Endothelial cell of umbilical vein (primary cell): ENCODE results near the gene MGAT5B. TPM values are rescaled to one million over a fixed set of nuclear protein-coding genes. Genes with fewer than 3 reads are reported as not detected.

ENCODE experiments used
- BruUV-seq: library from RNA; stranded (reverse); fragments of 400-500 nt; replicated peaks from 2 replicates; lab custom pipeline; 2021; lab: Mats Ljungman, UMichigan
- CTCF ChIA-PET: fragments of 300-600, 350-600 bp; sonication (Branson Sonifier 250); formaldehyde crosslinking; loops from one replicate; lab custom pipeline; 2021; ENCODE audit warnings: antibody characterized with exemption, inconsistent platforms; lab: Charles Lee
- POLR2A ChIA-PET: fragments of 300-600, 350-600 bp; sonication (Branson Sonifier 250); formaldehyde crosslinking; loops from one replicate; lab custom pipeline; 2021; ENCODE audit warnings: antibody characterized with exemption, inconsistent platforms; lab: Charles Lee
- DNase-seq: peaks from one replicate; pipeline ENCODE4 v3.0.0-alpha.2; 2011; ENCODE audit warnings: low read depth, low spot score
- FAIRE-seq: peaks from 2 replicates; lab custom pipeline; 2011; peaks lifted over from hg19 to GRCh38; lab: Jason Lieb, UNC
- H2AFZ ChIP-seq: 2 replicates; pipeline ENCODE4 v1.6.0; 2012; ENCODE audit warnings: low read depth, low read length, control low read depth, inconsistent platforms
- H3K27ac ChIP-seq: 2 replicates; pipeline ENCODE4 v1.5.1; 2011; ENCODE audit warnings: low read depth, mild to moderate bottlenecking, control low read depth, low read length, moderate library complexity; ENCODE audit not compliant: insufficient read depth
- H3K27me3 ChIP-seq, 2 experiments: 2 replicates each; pipeline versions ENCODE4 v1.6.0 to v1.6.1; 2011; ENCODE audit warnings: low read length in 2 of 2, mixed read lengths in 1 of 2; ENCODE audit not compliant: control insufficient read depth in 2 of 2, insufficient read depth in 2 of 2
- H3K36me3 ChIP-seq, 2 experiments: 2 replicates in 1 of 2; 3 replicates in 1 of 2; pipeline ENCODE4 v1.5.1; 2011; ENCODE audit warnings: low read length in 2 of 2, mild to moderate bottlenecking in 1 of 2, moderate library complexity in 1 of 2; ENCODE audit not compliant: control insufficient read depth in 2 of 2, insufficient read depth in 2 of 2; ENCODE audit errors: extremely low read depth in 1 of 2
- H3K4me1 ChIP-seq: 3 replicates; pipeline ENCODE4 v1.5.1; 2011; ENCODE audit warnings: mild to moderate bottlenecking, low read length; ENCODE audit not compliant: control insufficient read depth, insufficient read depth; ENCODE audit errors: extremely low read depth
- H3K4me2 ChIP-seq: 2 replicates; pipeline ENCODE4 v1.6.1; 2011; ENCODE audit warnings: low read length, control low read depth, mixed read lengths; ENCODE audit not compliant: insufficient read depth
- H3K4me3 ChIP-seq, 3 experiments: fragments of 200-600 bp in 1 of 3; sonication (generic), shearing (Covaris generic) in 1 of 3; replicated peaks in 1 of 3; 2 replicates each; pipeline ENCODE4 v1.5.1; 2011 to 2016; ENCODE audit warnings: control low read depth in 3 of 3, low read length in 3 of 3, mild to moderate bottlenecking in 2 of 3, inconsistent platforms in 1 of 3, low read depth in 1 of 3, moderate library complexity in 1 of 3; ENCODE audit not compliant: insufficient read depth in 1 of 3
- H3K79me2 ChIP-seq: 2 replicates; pipeline ENCODE4 v1.6.0; 2012; ENCODE audit warnings: low read length, inconsistent platforms; ENCODE audit not compliant: control insufficient read depth, insufficient read depth
- H3K9ac ChIP-seq: replicated peaks from 2 replicates; pipeline ENCODE3; 2011; ENCODE audit warnings: low read length, control low read depth; ENCODE audit not compliant: insufficient read depth; ENCODE audit errors: extremely low read depth
- H3K9me1 ChIP-seq: replicated peaks from 3 replicates; pipeline ENCODE4 v1.6.0; 2011; ENCODE audit warnings: mild to moderate bottlenecking, low read length; ENCODE audit not compliant: control insufficient read depth, insufficient read depth; ENCODE audit errors: extremely low read depth
- H3K9me3 ChIP-seq: replicated peaks from 2 replicates; pipeline ENCODE4 v1.5.1; 2012; ENCODE audit warnings: low read length, inconsistent platforms; ENCODE audit not compliant: control insufficient read depth, insufficient read depth
- H4K20me1 ChIP-seq: replicated peaks from 2 replicates; pipeline ENCODE3; 2011; ENCODE audit warnings: mild to moderate bottlenecking, low read length; ENCODE audit not compliant: control insufficient read depth, insufficient read depth; ENCODE audit errors: extremely low read depth
- CTCF ChIP-seq, 2 donors: IDR thresholded peaks; 1 replicate in 1 of 2; 2 replicates in 1 of 2; pipeline ENCODE4 v1.5.1; 2011; ENCODE audit warnings: low read length in 2 of 2, mild to moderate bottlenecking in 2 of 2, moderate library complexity in 2 of 2, control low read depth in 1 of 2, inconsistent platforms in 1 of 2, low read depth in 1 of 2; ENCODE audit not compliant: insufficient read depth in 1 of 2; ENCODE audit errors: extremely low read depth in 1 of 2
- EZH2 ChIP-seq: IDR thresholded peaks from 2 replicates; pipeline ENCODE4 v1.6.1; 2012; ENCODE audit warnings: borderline replicate concordance, low read depth, mild to moderate bottlenecking, moderate library complexity, low read length, inconsistent platforms; ENCODE audit not compliant: severe bottlenecking
- FOS ChIP-seq: IDR thresholded peaks from 2 replicates; pipeline ENCODE4 v1.6.1; 2011; ENCODE audit warnings: mild to moderate bottlenecking, low read length, moderate library complexity, borderline replicate concordance; ENCODE audit not compliant: insufficient read depth
- GATA2 ChIP-seq: IDR thresholded peaks from 2 replicates; pipeline ENCODE4 v1.7.0; 2011; ENCODE audit warnings: low read depth, mild to moderate bottlenecking, moderate library complexity, mixed read lengths, low read length; ENCODE audit not compliant: insufficient read length, insufficient read depth
- JUN ChIP-seq: IDR thresholded peaks from 2 replicates; pipeline ENCODE4 v1.6.1; 2011; ENCODE audit warnings: borderline replicate concordance, low read depth; ENCODE audit not compliant: insufficient read length, insufficient read depth
- MYC ChIP-seq: IDR thresholded peaks from one replicate; pipeline ENCODE4 v1.6.1; 2011; ENCODE audit warnings: mild to moderate bottlenecking, low read depth, low read length
- POLR2A ChIP-seq: IDR thresholded peaks from 2 replicates; pipeline ENCODE4 v1.6.1; 2012; ENCODE audit warnings: low read depth, mild to moderate bottlenecking, control low read depth, low read length
- POLR2AphosphoS5 ChIP-seq: IDR thresholded peaks from 2 replicates; pipeline ENCODE4 v1.6.1; 2012; ENCODE audit warnings: low read depth, mild to moderate bottlenecking, control low read depth, low read length, moderate library complexity; ENCODE audit not compliant: insufficient read depth
- dilution Hi-C: fragments of 300-500 bp; cut with MboI; formaldehyde crosslinking; loops from one replicate; pipeline ENCODE4 v1.15.0; 2019; ENCODE audit warnings: low sequenced_read_pairs; ENCODE audit not compliant: extremely low pct_ligation_motif_present
- intact Hi-C: fragments of 100-400 bp; cut with micrococcal nuclease; formaldehyde crosslinking; loops from one replicate; pipeline ENCODE4 v1.10.0; 2022
- polyA plus RNA-seq, 4 experiments: library from polyadenylated mRNA; depleted of rRNA in 3 of 4; stranded (reverse) in 3 of 4; unstranded in 1 of 4; fragments of >200 nt; gene quantifications; 2 replicates each; pipeline versions ENCODE4 v1.2.1 to v1.2.3, GENCODE V29; 2011 to 2012; ENCODE audit warnings: missing spikeins in 1 of 4
- total RNA-seq: library from RNA; stranded (reverse); gene quantifications from 2 replicates; pipeline ENCODE4 v1.2.3, GENCODE V29; 2021

Gene MGAT5B
- total and polyA plus RNA-seq, 2 donors (not counting 3 experiments of a cell fraction or from before 2014, with no cell fraction given) = 1.7 to 2.1 TPM

- dilution Hi-C loops (no loop called here), intact Hi-C loops (no loop called here)
- no peak for FAIRE-seq
- H3K79me2 ChIP-seq = no peaks in the 10 kb centered on the region
- H2AFZ ChIP-seq = no peak overlapping the region
- no peaks in the 10 kb centered on the region for H3K9me3 ChIP-seq
- H3K27ac ChIP-seq = no peak overlapping the region
- TF ChIP-seq GATA2 (no peak), MYC (no peak), JUN (no peak), FOS (no peak), EZH2 (no peak), POLR2AphosphoS5 (no peak), POLR2A (no peak)
- no peaks in the 10 kb centered on the region for H4K20me1 ChIP-seq
- H3K9me1 ChIP-seq = no peaks in the 10 kb centered on the region
- H3K4me3 ChIP-seq = no peak overlapping the region
- DNase-seq = no peak
- BruUV-seq = no TSS peak
- ChIA-PET CTCF (interaction anchor here (1.3 kb wide), 1 partner anchor 140 kb away, joined by 3 read pairs; no protein-coding TSS in a partner anchor), POLR2A (no interaction called here)
- no peak overlapping the region for H3K4me2 ChIP-seq
- H3K4me1 ChIP-seq = no peaks in the 10 kb centered on the region
- no peaks in the 10 kb centered on the region for H3K27me3 ChIP-seq
- H3K36me3 ChIP-seq = no peaks in the 10 kb centered on the region
- H3K9ac ChIP-seq = no peak overlapping the region
These were observed 47.8 kb downstream of the MGAT5B start for GRCh38 chr17:76915840-76916510.

DNA sequence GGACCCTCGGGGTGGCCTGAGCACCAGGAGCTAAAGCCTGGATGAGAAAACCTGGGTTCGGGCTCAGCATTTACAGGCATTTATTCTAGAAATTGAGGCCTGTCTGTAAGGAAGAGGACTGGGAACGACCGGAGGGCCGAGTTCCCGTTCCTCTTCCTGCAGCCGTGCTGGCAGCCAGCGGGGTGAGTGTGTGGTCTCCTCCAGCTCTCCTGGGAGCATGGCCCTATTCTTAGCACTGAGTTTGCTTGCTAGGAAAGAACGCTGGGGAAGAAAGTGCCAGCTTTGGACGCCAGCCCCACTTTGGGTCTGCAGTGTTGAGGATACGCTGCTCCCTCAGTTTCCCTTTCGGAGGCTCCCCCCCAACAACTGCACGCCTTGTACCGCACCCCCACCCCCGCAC, 49.6 kb downstream of the MGAT5B start:
- CTCF ChIA-PET = interaction anchor here (1.0 to 1.5 kb wide), 2 partner anchors 17 to 138 kb away, joined by 3 read pairs; no protein-coding TSS in a partner anchor
- dilution Hi-C loops = no loop called here
- no TSS peak for BruUV-seq

More for the DNA sequence above, 49.6 kb downstream of the MGAT5B start:
- Histone ChIP-seq H3K9me1 (no peaks in the 10 kb centered on the region), H3K27ac (no peak overlapping the region), H3K4me3 (no peak overlapping the region), H3K36me3 (no peaks in the 10 kb centered on the region), H2AFZ (no peak overlapping the region), H3K4me2 (no peak overlapping the region), H4K20me1 (no peaks in the 10 kb centered on the region), H3K27me3 (no peaks in the 10 kb centered on the region), H3K9me3 (no peaks in the 10 kb centered on the region), H3K79me2 (no peaks in the 10 kb centered on the region), H3K9ac (no peak overlapping the region), H3K4me1 (no peaks in the 10 kb centered on the region)
- intact Hi-C loops = no loop called here
- POLR2A ChIA-PET = no interaction called here
- no peak for DNase-seq
- TF ChIP-seq FOS (no peak), CTCF (IDR thresholded peaks at IDR 0.05; ENCODE audit: extremely low read depth in 1 of 2, insufficient read depth in 1 of 2, low read depth in 1 of 2, low read length in 2 of 2) (no peak)
- no peak for FAIRE-seq
